GM18505 (cell line): ENCODE measurements around the gene PLCH1.

Experiments
- ATAC-seq: cut with Tn5 transposase; IDR thresholded peaks from one replicate; pipeline ENCODE4 v1.9.1; 2021; ENCODE audit not compliant: unreplicated experiment
- POLR2A ChIP-seq: IDR thresholded peaks from 4 replicates; pipeline ENCODE4 v1.6.1; 2011; ENCODE audit warnings: borderline replicate concordance; ENCODE audit not compliant: insufficient read depth, insufficient read length; ENCODE audit errors: extremely low read depth

The PLCH1 gene, protein sequence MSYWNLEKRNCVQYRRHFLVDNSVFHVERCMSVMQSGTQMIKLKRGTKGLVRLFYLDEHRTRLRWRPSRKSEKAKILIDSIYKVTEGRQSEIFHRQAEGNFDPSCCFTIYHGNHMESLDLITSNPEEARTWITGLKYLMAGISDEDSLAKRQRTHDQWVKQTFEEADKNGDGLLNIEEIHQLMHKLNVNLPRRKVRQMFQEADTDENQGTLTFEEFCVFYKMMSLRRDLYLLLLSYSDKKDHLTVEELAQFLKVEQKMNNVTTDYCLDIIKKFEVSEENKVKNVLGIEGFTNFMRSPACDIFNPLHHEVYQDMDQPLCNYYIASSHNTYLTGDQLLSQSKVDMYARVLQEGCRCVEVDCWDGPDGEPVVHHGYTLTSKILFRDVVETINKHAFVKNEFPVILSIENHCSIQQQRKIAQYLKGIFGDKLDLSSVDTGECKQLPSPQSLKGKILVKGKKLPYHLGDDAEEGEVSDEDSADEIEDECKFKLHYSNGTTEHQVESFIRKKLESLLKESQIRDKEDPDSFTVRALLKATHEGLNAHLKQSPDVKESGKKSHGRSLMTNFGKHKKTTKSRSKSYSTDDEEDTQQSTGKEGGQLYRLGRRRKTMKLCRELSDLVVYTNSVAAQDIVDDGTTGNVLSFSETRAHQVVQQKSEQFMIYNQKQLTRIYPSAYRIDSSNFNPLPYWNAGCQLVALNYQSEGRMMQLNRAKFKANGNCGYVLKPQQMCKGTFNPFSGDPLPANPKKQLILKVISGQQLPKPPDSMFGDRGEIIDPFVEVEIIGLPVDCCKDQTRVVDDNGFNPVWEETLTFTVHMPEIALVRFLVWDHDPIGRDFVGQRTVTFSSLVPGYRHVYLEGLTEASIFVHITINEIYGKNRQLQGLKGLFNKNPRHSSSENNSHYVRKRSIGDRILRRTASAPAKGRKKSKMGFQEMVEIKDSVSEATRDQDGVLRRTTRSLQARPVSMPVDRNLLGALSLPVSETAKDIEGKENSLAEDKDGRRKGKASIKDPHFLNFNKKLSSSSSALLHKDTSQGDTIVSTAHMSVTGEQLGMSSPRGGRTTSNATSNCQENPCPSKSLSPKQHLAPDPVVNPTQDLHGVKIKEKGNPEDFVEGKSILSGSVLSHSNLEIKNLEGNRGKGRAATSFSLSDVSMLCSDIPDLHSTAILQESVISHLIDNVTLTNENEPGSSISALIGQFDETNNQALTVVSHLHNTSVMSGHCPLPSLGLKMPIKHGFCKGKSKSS (N-terminal part only)

DNA sequence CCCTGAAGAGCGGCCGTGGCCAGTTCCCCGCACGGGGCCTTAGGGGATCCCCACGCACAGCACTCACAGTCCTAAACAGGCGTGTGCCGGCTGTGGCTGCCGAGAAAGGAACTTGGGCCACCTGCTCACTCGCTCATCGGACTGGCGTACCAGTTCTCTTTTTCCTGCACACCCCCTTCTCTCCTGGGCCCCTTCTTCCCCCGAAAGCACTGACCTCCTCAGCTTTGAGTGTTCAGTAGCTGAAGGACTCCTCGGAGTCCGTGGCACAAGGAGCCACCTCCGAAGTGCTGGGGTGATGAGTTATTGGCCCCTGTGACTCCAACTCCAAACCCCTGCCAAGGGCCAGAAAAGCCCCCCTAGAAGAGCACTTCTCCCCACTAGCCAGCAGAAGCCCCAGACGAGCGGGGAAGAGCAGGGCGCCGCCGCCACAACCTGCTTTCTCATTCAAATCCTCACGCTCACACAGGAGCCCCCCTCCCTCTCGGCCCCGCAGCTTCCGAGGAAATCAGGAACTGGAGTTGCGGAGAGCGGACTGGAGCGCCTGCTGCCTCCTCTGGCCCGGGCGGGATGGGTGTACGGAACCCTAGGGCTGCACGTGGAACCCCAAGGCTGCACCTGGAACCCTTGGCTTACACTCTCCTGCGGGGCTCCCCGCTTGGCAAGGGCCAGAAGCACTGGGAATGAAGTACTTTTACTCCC, at the start of gene PLCH1:
Gene PLCH1 (minus strand): TSS at position 446 of the 699 bp plus-strand sequence. CDS start 40,847 bp downstream, outside the sequence.
- no peak for TF ChIP-seq POLR2A
- ATAC-seq = peak; percentile 52

DNA sequence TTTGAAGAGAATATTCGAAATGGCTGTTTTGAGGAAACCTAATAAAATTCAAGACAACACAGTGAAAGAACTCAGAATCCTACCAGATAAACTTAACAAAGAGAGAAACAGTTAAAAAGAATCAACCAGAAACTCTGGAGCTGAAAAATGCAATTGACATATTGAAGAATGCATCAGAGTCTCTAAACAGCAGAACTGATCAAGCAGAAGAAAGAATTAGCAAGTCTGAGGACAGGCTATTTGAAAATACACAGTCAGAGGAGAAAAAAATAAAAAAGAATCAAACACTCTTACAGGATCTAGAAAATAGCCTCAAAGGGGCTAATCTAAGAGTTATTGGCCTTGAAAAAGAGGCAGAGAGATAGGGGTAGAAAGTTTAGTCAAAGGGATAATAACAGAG, 47.7 kb upstream of the PLCH1 start:
- no peak for ATAC-seq
- no peak for TF ChIP-seq POLR2A

DNA sequence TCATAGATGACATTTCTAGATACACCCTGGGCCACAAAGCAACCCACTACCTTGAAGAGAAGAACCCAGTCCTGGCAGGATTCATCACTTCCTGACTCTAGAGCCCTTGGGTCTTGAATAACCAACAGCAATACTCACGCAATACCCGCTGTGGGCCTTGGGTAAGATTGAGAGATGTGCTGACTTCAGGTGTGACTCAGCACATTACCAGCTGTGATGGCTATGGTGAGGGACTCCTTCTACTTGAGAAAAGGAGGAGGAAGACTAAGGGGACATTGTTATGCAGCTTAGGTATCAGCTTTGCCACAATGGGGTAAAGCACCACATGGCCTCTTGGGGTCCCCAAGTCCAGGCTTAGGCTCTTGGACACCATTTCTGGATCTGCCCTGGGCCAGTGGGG, 46.3 kb upstream of the PLCH1 start:
- ATAC-seq = no peak
- no peak for TF ChIP-seq POLR2A

DNA sequence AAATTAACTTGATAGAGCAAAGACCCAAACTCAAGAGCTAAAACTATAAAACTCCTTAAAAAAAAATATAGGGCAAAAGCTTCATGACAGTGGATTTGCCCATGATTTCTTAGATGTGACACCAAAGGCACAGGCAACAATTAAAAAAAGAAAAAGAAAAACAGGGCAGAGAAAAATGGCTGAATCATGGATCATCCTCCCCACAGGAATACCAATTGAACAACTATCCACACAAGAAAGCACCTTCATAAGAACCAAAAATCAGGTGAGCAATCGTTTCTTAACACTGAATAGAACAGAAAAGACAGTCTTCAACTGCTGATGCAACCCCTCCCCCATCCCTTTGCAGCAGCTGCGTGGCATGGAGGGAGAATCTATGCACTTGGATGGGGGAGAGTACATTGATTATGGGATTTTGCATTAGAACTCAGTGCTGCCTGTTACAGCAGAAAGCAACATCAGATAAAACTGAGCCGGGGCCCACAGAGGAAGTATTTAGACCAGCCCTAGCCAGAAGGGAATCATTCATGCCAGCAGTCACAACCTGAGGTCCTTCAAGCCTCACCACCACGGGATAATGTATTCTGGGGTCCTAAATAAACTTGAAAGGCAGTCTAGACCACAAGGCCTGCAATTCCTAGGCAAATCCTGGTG, 45.5 kb upstream of the PLCH1 start:
- no peak for ATAC-seq
- TF ChIP-seq POLR2A = no peak

DNA sequence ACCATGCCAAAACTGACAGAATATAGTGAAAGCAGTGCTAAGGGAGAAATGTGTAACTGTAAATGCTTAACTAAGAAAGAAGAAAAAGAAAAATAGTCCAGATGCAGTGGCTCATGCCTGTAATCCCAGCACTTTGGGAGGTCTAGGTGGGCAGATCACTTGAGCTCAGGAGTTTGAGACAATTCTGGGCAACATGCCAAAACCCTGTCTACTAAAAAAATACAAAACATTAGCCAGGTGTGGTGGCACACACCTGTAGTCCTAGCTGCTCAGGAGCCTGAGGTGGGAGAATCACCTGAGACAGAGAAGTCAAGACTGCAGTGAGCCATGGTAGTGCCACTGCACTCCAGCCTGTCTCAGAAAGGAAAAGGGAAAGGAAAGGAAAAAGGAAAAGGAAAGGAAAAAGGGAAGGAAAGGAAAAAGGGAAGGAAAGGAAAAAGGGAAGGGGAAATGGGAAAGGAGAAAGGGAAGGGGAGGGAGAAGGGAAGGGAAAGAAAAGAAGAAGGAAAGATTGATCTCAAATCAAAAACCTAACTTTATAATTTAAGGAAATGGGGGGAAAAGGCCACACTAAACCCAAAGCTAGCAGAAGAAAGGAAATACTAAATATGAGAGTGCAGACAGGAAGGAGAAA, 40.9 kb upstream of the PLCH1 start:
- no peak for TF ChIP-seq POLR2A

DNA sequence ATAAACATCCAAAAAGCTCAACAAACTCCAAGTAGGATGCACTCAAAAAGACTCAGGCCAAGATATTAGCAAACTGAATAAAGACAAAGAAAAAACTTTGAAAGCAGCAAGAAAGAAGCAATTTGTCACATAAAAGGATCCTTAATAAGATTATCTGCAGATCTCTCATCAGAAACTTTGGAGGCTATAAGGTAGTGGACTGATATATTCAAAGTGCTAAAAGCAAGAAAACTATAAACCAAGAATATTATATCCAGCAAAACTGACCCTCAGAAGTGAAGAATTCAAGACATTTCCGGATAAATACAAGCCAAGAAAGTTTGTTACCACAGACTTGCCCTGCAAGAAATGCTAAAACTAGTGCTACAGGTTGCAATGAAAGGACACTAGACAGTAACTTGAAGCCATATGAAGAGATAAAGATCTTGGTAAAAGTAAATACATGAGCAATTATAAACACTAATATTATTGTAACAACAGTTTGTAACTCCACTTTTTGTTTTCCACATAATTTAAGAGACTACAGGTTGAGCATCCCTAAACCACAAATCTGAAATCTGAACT, 37.6 kb upstream of the PLCH1 start:
- TF ChIP-seq POLR2A = no peak
- no peak for ATAC-seq

More for the DNA sequence above, 40.9 kb upstream of the PLCH1 start:
- ATAC-seq = no peak

DNA sequence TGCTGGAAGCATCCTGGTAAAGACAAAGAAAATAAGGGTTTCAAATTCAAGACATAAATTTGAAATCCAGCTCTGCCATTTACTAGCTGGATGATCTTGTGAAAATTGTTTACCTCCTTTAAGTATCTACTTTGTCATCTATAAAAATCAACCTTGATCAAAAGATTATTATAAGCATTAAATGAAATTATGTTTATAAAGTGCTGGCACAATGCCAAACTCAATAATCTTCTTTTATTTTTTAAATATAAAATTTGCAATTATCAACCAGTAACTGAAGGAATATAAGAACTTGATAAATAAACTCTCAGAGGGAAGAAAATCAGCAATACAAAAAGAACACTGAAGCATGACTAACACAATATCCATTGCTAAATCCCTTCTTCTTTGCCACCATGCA, 35.4 kb upstream of the PLCH1 start:
- ATAC-seq = no peak
- no peak for TF ChIP-seq POLR2A

DNA sequence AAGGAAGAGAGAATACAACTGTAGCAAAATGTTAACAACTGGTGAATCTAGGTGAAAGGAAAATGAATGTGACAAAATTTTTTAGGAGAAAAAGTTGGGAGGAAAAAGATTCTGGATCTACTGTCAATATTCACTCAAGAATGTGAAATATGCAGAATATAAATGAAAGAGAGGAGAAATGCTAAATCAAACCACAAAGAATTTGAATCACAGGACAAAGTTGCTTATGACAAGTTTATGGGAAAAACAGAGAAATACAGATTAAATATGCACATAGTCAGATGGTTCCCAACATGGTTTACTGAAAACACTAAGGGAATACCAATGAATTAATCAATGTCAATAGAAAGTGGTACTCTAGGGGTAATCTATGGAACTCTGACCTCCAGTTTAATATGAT, 33.6 kb upstream of the PLCH1 start:
- no peak for ATAC-seq
- TF ChIP-seq POLR2A = no peak

DNA sequence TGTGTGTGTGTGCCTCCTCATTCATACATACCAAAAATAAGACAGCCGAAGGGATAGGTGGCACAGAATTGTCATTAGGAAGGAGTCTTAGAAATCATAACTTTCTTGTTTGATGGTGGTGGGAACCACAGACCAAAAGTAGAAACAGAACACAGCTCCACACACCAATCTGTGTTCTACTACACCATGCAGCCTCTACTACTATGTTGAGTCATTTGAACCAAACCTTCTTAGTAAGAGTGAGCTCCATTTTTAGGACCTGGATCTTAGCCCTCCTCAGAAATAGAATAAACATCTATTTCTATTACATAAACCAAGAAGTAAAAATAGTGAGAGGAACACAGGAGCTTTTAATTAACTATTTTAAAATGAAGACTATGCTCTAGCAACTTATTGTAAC, 27.9 kb upstream of the PLCH1 start:
- no peak for TF ChIP-seq POLR2A
- no peak for ATAC-seq

DNA sequence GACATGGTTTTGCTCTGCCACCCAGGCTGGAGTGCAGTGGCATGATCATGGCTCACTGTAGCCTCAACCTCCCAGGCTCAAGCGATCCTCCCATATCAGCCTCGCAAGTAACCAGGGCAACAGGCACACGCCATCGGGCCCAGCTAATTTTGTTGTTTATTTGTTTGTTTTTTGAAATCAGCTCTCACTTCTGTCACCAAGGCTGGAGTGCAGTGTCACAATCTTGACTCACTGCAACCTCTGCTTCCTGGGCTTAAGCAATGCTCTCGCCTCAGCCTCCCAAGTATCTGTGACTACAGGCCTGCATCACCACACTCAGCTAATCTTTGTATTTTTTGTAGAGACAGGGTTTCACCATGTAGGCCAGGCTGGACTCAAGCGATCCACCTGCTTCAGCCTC, 26.3 kb upstream of the PLCH1 start:
- ATAC-seq = no peak
- no peak for TF ChIP-seq POLR2A

DNA sequence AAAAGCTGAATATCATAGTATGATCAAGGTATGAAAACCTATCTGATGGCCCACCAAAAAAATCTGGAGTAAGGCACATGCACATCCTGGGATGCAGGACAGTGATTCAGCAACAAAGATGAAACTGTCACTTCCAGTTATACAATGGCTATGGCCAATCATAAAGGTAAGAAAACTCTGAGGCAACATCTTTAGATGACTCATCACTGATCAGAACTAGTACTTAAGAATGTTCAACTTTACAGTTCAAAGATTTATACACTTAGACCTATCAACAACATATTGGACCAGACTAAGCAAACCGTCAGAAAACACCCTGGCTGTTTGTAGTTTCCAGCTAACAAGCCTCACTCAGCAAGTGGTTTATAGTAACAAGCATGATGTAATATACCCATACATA, 21.3 kb upstream of the PLCH1 start:
- TF ChIP-seq POLR2A = no peak
- ATAC-seq = no peak

DNA sequence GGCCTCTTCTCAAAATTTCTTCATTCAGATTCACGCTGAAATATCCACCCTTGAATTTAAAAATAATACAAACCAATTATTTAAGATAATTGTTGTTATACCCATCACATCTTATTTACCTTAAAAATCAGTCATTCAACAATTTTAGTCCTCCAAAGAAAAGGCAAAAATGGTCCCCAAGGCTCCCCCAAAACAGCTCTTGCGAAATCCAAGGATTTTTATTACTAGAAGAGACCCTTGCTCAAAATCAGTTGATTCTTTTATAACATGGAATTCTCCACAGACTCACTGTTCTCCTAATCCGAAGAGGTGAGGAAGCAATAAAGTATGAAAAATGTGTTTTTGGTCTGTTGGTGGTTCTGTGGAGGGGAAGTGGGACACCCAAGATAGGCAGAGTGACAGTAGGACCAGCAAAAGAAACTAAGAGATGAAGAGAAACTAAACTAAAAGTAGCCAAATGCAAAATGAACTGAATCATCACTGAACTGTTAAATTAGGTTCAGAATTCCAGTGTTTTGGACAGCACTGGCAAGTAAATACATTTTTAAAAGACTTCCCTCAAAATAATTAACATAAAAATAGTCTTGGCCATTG, 19.1 kb upstream of the PLCH1 start:
- TF ChIP-seq POLR2A = no peak
- no peak for ATAC-seq

DNA sequence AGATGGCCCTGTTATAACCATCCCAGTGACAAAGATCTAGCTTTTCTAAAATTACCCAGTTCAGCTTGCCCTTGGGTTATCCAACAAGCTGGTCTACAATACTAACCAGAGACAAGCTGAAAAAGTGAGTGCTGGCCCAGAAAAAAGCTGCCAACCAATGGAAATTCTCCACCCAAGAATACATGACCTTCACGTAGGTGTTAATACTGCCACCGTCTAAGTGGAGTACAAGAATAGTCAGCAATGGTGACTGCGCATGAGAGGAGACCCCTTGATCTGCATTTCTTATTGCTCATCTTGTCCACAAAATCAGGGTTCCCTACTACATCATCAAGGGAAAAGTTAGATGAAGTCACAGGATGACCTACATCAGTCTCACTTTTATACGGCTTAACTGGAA, 15.8 kb upstream of the PLCH1 start:
- ATAC-seq = no peak
- no peak for TF ChIP-seq POLR2A
